IMR-90 (cell line): ENCODE data around the gene POU2AF2. TPM values are rescaled to one million over a fixed set of nuclear protein-coding genes. Genes with fewer than 3 reads are reported as not detected.
A peak's percentile ranks its signal among the peaks of the same experiment; 100 is the strongest.

Source experiments
- ATAC-seq: fragments of 200-7000 bp; cut with Tn5 transposase; 2 replicates; pipeline ENCODE4 v1.9.1; 2020; ENCODE audit warnings: low read depth, mild to moderate bottlenecking, moderate library complexity
- BruUV-seq: library from RNA; stranded (reverse); fragments of 400-500 nt; replicated peaks from 2 replicates; lab custom pipeline; 2021; lab: Mats Ljungman, UMichigan
- CTCF ChIA-PET: fragments of 300-600 bp; formaldehyde crosslinking; extraction: SDS; loops from one replicate; lab custom pipeline; 2021; ENCODE audit warnings: antibody characterized with exemption; lab: Yijun Ruan, JAX
- POLR2A ChIA-PET: fragments of 300-600 bp; sonication (Branson Sonifier 250); formaldehyde crosslinking; loops from one replicate; lab custom pipeline; 2022; ENCODE audit warnings: antibody characterized with exemption; ENCODE audit not compliant: unreplicated experiment; lab: Charles Lee
- DNase-seq: peaks from one replicate; pipeline ENCODE4 v3.0.0; 2013
- H2AFZ ChIP-seq: replicated peaks from 2 replicates; pipeline ENCODE3; 2013; ENCODE audit warnings: low read length, mild to moderate bottlenecking; ENCODE audit not compliant: poor library complexity
- H2AK5ac ChIP-seq: 2 replicates; pipeline ENCODE4 v1.6.1; 2013; ENCODE audit warnings: low read depth, low read length, inconsistent platforms
- H2AK9ac ChIP-seq: replicated peaks from 2 replicates; pipeline ENCODE3; 2013; ENCODE audit warnings: mild to moderate bottlenecking, low read depth, low read length, moderate library complexity; ENCODE audit not compliant: poor library complexity
- H2BK120ac ChIP-seq: 2 replicates; pipeline ENCODE4 v1.6.1; 2013; ENCODE audit warnings: low read depth, low read length, inconsistent platforms
- H2BK15ac ChIP-seq: 3 replicates; pipeline ENCODE4 v1.6.1; 2013; ENCODE audit warnings: low read depth, low read length, inconsistent platforms
- H2BK20ac ChIP-seq: 2 replicates; pipeline ENCODE4 v1.6.1; 2013; ENCODE audit warnings: low read depth, mild to moderate bottlenecking, inconsistent platforms, low read length, moderate library complexity
- H2BK5ac ChIP-seq: 2 replicates; pipeline ENCODE4 v1.6.1; 2013; ENCODE audit warnings: mild to moderate bottlenecking, low read depth, low read length, inconsistent platforms; ENCODE audit not compliant: poor library complexity, severe bottlenecking
- H3K14ac ChIP-seq: replicated peaks from 2 replicates; pipeline ENCODE4 v1.6.1; 2013; ENCODE audit warnings: low read depth, low read length, inconsistent platforms
- H3K18ac ChIP-seq: 2 replicates; pipeline ENCODE4 v1.6.1; 2013; ENCODE audit warnings: low read depth, low read length, control low read depth
- H3K23ac ChIP-seq: 2 replicates; pipeline ENCODE4 v1.6.1; 2013; ENCODE audit warnings: low read depth, low read length, inconsistent platforms
- H3K27ac ChIP-seq: 2 replicates; pipeline ENCODE4 v1.5.1; 2013; ENCODE audit warnings: mild to moderate bottlenecking, control low read depth, low read length; ENCODE audit not compliant: insufficient read depth
- H3K27me3 ChIP-seq: 2 replicates; pipeline ENCODE4 v1.6.1; 2013; ENCODE audit warnings: low read length; ENCODE audit not compliant: control insufficient read depth, insufficient read depth
- H3K36me3 ChIP-seq: 2 replicates; pipeline ENCODE4 v1.6.1; 2013; ENCODE audit warnings: low read length, mixed read lengths; ENCODE audit not compliant: control insufficient read depth, insufficient read depth
- H3K4ac ChIP-seq: 2 replicates; pipeline ENCODE4 v1.6.1; 2013; ENCODE audit warnings: low read depth, low read length, inconsistent platforms
- H3K4me1 ChIP-seq: 2 replicates; pipeline ENCODE4 v1.6.1; 2013; ENCODE audit warnings: low read length, mixed read lengths; ENCODE audit not compliant: control insufficient read depth, insufficient read depth
- H3K4me2 ChIP-seq: 2 replicates; pipeline ENCODE4 v1.6.1; 2013; ENCODE audit warnings: low read depth, mild to moderate bottlenecking, control low read depth, low read length, moderate library complexity
- H3K4me3 ChIP-seq: 2 replicates; pipeline ENCODE4 v1.5.1; 2013; ENCODE audit warnings: low read depth, mild to moderate bottlenecking, control low read depth, low read length, moderate library complexity; ENCODE audit not compliant: insufficient read depth
- H3K56ac ChIP-seq: 2 replicates; pipeline ENCODE4 v1.6.1; 2013; ENCODE audit warnings: low read length, inconsistent platforms; ENCODE audit not compliant: insufficient read depth; ENCODE audit errors: extremely low read depth
- H3K79me1 ChIP-seq, 2 experiments: 2 replicates each; pipeline ENCODE4 v1.6.1; 2013; ENCODE audit warnings: low read length in 2 of 2, inconsistent platforms in 1 of 2, low read depth in 1 of 2
- H3K9ac ChIP-seq: 2 replicates; pipeline ENCODE4 v1.6.1; 2013; ENCODE audit warnings: low read depth, low read length, control low read depth
- H3K9me1 ChIP-seq: 2 replicates; pipeline ENCODE4 v1.6.1; 2013; ENCODE audit warnings: low read length, inconsistent platforms; ENCODE audit not compliant: insufficient read depth
- H3K9me3 ChIP-seq: 2 replicates; pipeline ENCODE4 v1.6.1; 2013; ENCODE audit warnings: low read length; ENCODE audit not compliant: control insufficient read depth, insufficient read depth
- H4K20me1 ChIP-seq: 2 replicates; pipeline ENCODE4 v1.6.1; 2013; ENCODE audit warnings: low read length, inconsistent platforms; ENCODE audit not compliant: insufficient read depth
- H4K5ac ChIP-seq: 2 replicates; pipeline ENCODE4 v1.6.1; 2013; ENCODE audit warnings: mild to moderate bottlenecking, low read depth, low read length, control low read depth
- H4K8ac ChIP-seq, 2 experiments: 2 replicates each; pipeline ENCODE4 v1.6.1; 2013; ENCODE audit warnings: low read depth in 2 of 2, low read length in 2 of 2, control low read depth in 1 of 2, inconsistent platforms in 1 of 2
- H4K91ac ChIP-seq: 2 replicates; pipeline ENCODE4 v1.6.1; 2013; ENCODE audit warnings: low read depth, low read length, inconsistent platforms; ENCODE audit not compliant: insufficient read depth
- CHD1 ChIP-seq: IDR thresholded peaks from 2 replicates; pipeline ENCODE4 v1.6.1; 2012; ENCODE audit warnings: low read depth, low read length, improper control_type of control experiment
- FOS ChIP-seq: fragments of 150-350 bp; IDR thresholded peaks from 2 replicates; pipeline ENCODE4 v1.6.1; 2016; ENCODE audit warnings: low read depth, low read length
- POLR2A ChIP-seq: IDR thresholded peaks from 2 replicates; pipeline ENCODE4 v1.6.1; 2012; ENCODE audit warnings: mild to moderate bottlenecking, low read depth, low read length
- SMC3 ChIP-seq: fragments of 150-350 bp; IDR thresholded peaks from 2 replicates; pipeline ENCODE4 v1.6.1; 2016; ENCODE audit warnings: low read depth, mild to moderate bottlenecking, antibody characterized with exemption, low read length, moderate library complexity
- WGBS, 2 experiments: methylation state at CpG; one replicate each; pipeline versions ENCODE4 v1.1.5 to v1.1.7; 2013; ENCODE audit warnings: missing lambda C conversion rate in 2 of 2; ENCODE audit not compliant: insufficient read length in 1 of 2; ENCODE audit errors: extremely low coverage in 2 of 2; 5-methylcytosine and 5-hydroxymethylcytosine counted together
- dilution Hi-C: fragments of 300-500 bp; cut with HindIII; formaldehyde crosslinking; loops from one replicate; pipeline ENCODE4 v1.14.3; 2018; ENCODE audit warnings: low sequenced_read_pairs; ENCODE audit not compliant: unreplicated experiment
- in situ Hi-C: fragments of 300-500 bp; cut with MboI; formaldehyde crosslinking; loops from 3 replicates; pipeline ENCODE4 v1.14.3; 2019; ENCODE audit warnings: low sequenced_read_pairs, inconsistent platforms, mixed read lengths
- intact Hi-C: fragments of 100-400 bp; cut with micrococcal nuclease; formaldehyde crosslinking; loops from 2 replicates; pipeline ENCODE4 v1.10.0; 2022
- polyA plus RNA-seq, 3 experiments: library from polyadenylated mRNA; depleted of rRNA; stranded (reverse); fragments of >200 nt; gene quantifications; 2 replicates each; pipeline ENCODE4 v1.2.3, GENCODE V29; 2012; ENCODE audit warnings: low replicate concordance in 1 of 3
- total RNA-seq: library from RNA; depleted of rRNA; stranded (reverse); fragments of >200 nt; gene quantifications from 2 replicates; pipeline ENCODE4 v1.2.3, GENCODE V29; 2012
- TF ChIP-seq, protein P1 (sequence below): fragments of 150-350 bp; IDR thresholded peaks from 2 replicates; pipeline ENCODE4 v1.6.1; 2016; ENCODE audit warnings: low read depth, mild to moderate bottlenecking, low read length, moderate library complexity, borderline replicate concordance
- TF ChIP-seq, protein P2 (sequence below): conservative IDR thresholded peaks from 2 replicates; pipeline ENCODE4 v1.5.1; 2012; ENCODE audit warnings: mild to moderate bottlenecking, low read depth, low read length, improper control_type of control experiment

Gene POU2AF2
- total and polyA plus RNA-seq, 2 of the 4 experiments (the other 2 are of a cell fraction), result not detected

GRCh38 chr11:111298413-111299100 is 53.0 kb downstream of the POU2AF2 start, which contains the start of gene POU2AF3:
POU2AF3 (plus strand) TSS chr11:111298546; CDS start chr11:111298582, 36 bp downstream.
- no peaks in the 10 kb centered on the region for H3K79me1 ChIP-seq
- no peaks in the 10 kb centered on the region for H4K20me1 ChIP-seq
- no peak within 1 kb of the TSS for H3K56ac ChIP-seq
- no peak within 1 kb of the TSS; a peak in 1 of 4 replicates for H4K8ac ChIP-seq
- in situ Hi-C loops, result no loop called here
- TF ChIP-seq, protein P1, sequence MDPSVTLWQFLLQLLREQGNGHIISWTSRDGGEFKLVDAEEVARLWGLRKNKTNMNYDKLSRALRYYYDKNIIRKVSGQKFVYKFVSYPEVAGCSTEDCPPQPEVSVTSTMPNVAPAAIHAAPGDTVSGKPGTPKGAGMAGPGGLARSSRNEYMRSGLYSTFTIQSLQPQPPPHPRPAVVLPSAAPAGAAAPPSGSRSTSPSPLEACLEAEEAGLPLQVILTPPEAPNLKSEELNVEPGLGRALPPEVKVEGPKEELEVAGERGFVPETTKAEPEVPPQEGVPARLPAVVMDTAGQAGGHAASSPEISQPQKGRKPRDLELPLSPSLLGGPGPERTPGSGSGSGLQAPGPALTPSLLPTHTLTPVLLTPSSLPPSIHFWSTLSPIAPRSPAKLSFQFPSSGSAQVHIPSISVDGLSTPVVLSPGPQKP, result no peak
- TF ChIP-seq, protein P2, sequence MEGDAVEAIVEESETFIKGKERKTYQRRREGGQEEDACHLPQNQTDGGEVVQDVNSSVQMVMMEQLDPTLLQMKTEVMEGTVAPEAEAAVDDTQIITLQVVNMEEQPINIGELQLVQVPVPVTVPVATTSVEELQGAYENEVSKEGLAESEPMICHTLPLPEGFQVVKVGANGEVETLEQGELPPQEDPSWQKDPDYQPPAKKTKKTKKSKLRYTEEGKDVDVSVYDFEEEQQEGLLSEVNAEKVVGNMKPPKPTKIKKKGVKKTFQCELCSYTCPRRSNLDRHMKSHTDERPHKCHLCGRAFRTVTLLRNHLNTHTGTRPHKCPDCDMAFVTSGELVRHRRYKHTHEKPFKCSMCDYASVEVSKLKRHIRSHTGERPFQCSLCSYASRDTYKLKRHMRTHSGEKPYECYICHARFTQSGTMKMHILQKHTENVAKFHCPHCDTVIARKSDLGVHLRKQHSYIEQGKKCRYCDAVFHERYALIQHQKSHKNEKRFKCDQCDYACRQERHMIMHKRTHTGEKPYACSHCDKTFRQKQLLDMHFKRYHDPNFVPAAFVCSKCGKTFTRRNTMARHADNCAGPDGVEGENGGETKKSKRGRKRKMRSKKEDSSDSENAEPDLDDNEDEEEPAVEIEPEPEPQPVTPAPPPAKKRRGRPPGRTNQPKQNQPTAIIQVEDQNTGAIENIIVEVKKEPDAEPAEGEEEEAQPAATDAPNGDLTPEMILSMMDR, result no peak
- TF ChIP-seq CHD1 (no peak), POLR2A (no peak), FOS (no peak), SMC3 (no peak)
- no peaks in the 10 kb centered on the region; the same call in 1 of the 2 replicates for H3K4me1 ChIP-seq
- peak within 1 kb of the TSS; percentile 15 for H2AK9ac ChIP-seq
- dilution Hi-C loops, result no loop called here
- no peak within 1 kb of the TSS for H4K5ac ChIP-seq
- no peak within 1 kb of the TSS; the same call in 2 of the 3 replicates for H2BK15ac ChIP-seq
- no peaks in the 10 kb centered on the region for H3K36me3 ChIP-seq
- H3K27me3 ChIP-seq, result peaks cover 52% of the 10 kb centered on the region
- no peak within 1 kb of the TSS for H3K27ac ChIP-seq
- POLR2A ChIA-PET, result no interaction called here
- intact Hi-C loops, result loop anchor here (5.0 kb wide), 1 partner anchor 119 kb away; no protein-coding TSS in a partner anchor
- H2AFZ ChIP-seq, result peak within 1 kb of the TSS; percentile 93
- BruUV-seq, result no TSS peak
- H3K9ac ChIP-seq, result 0 out of 2 replicates have a peak within 1 kb of the TSS, but pooled peaks have one; percentile 24
- DNase-seq, result no peak
- H4K91ac ChIP-seq, result no peak within 1 kb of the TSS
- no peaks in the 10 kb centered on the region for H3K9me1 ChIP-seq
- no peak within 1 kb of the TSS for H2BK5ac ChIP-seq
- CTCF ChIA-PET, result interaction anchor here (1.0 to 1.4 kb wide), 5 partner anchors 8 to 149 kb away, joined by 3 to 4 read pairs (median 3); no protein-coding TSS in a partner anchor
- H3K23ac ChIP-seq, result no peak within 1 kb of the TSS
- no peaks in the 10 kb centered on the region for H3K9me3 ChIP-seq
- H3K4me3 ChIP-seq, result peak within 1 kb of the TSS; percentile 49
- H3K4me2 ChIP-seq, result peak within 1 kb of the TSS; percentile 69
- no peak within 1 kb of the TSS for H2AK5ac ChIP-seq
- peak within 1 kb of the TSS; percentile 64; the same call in 1 of the 2 replicates for H2BK120ac ChIP-seq
- WGBS, 2 experiments, result 31% methylated on average over 15 of the region's 57 CpGs; no CpG with 5 or more reads in 1 of the 2 experiments
- H3K18ac ChIP-seq, result no peak within 1 kb of the TSS
- H3K14ac ChIP-seq, result no peak within 1 kb of the TSS
- ATAC-seq, result peak; percentile 53
- H3K4ac ChIP-seq, result no peak within 1 kb of the TSS; the same call in 1 of the 2 replicates
- no peak within 1 kb of the TSS for H2BK20ac ChIP-seq
